Panc1 (cell line): Measurements from ENCODE around the gene EPHB1. TPM values are rescaled to one million over a fixed set of nuclear protein-coding genes. Genes with fewer than 3 reads are reported as not detected.

Experiments used
- ATAC-seq: fragments of 200-7000 bp; cut with Tn5 transposase; 2 replicates; pipeline ENCODE4 v1.9.1; 2020; ENCODE audit warnings: mild to moderate bottlenecking, moderate library complexity
- BruUV-seq: library from RNA; stranded (reverse); fragments of 400-500 nt; replicated peaks from 2 replicates; lab custom pipeline; 2021; lab: Mats Ljungman, UMichigan
- CTCF ChIA-PET: fragments of 300-600 bp; sonication (Branson Sonifier 250); formaldehyde crosslinking; loops from one replicate; lab custom pipeline; 2022; ENCODE audit warnings: antibody characterized with exemption; lab: Charles Lee
- POLR2A ChIA-PET: fragments of 300-600 bp; sonication (Branson Sonifier 250); formaldehyde crosslinking; loops from one replicate; lab custom pipeline; 2022; ENCODE audit warnings: antibody characterized with exemption; lab: Charles Lee
- DNase-seq: peaks from one replicate; pipeline ENCODE4 v3.0.0-alpha.2; 2010; ENCODE audit warnings: low read depth, low spot score
- H3K27ac ChIP-seq: 2 replicates; pipeline ENCODE4 v1.5.1; 2011; ENCODE audit warnings: mild to moderate bottlenecking, low read length, inconsistent platforms
- H3K27me3 ChIP-seq: fragments of 200-500 bp; sonication (Bioruptor generic); 2 replicates; pipeline ENCODE4 v1.6.0; 2014; ENCODE audit warnings: low read length, inconsistent platforms; ENCODE audit not compliant: control insufficient read depth, insufficient read depth
- H3K36me3 ChIP-seq: fragments of 200-500 bp; sonication (Bioruptor generic); 2 replicates; pipeline ENCODE4 v1.5.1; 2014; ENCODE audit warnings: inconsistent platforms, mild to moderate bottlenecking, low read length, moderate library complexity; ENCODE audit not compliant: control insufficient read depth, insufficient read depth
- H3K4me1 ChIP-seq: 2 replicates; pipeline ENCODE4 v1.5.1; 2011; ENCODE audit warnings: inconsistent platforms, mild to moderate bottlenecking, low read length, moderate library complexity; ENCODE audit not compliant: control insufficient read depth, insufficient read depth
- H3K4me3 ChIP-seq, 2 experiments: 2 replicates each; pipeline ENCODE4 v1.5.1; 2011 to 2012; ENCODE audit warnings: low read depth in 2 of 2, low read length in 2 of 2, mild to moderate bottlenecking in 2 of 2, inconsistent platforms in 1 of 2, moderate library complexity in 1 of 2
- H3K9me3 ChIP-seq: fragments of 200-500 bp; sonication (Bioruptor generic); 2 replicates; pipeline ENCODE4 v1.5.1; 2014; ENCODE audit warnings: low read depth, mild to moderate bottlenecking, inconsistent platforms, low read length, moderate library complexity; ENCODE audit not compliant: control insufficient read depth, insufficient read depth
- CTCF ChIP-seq: fragments of 450-650 bp; IDR thresholded peaks from 2 replicates; pipeline ENCODE4 v1.5.1; 2017; ENCODE audit warnings: mild to moderate bottlenecking
- POLR2AphosphoS5 ChIP-seq: IDR thresholded peaks from 2 replicates; pipeline ENCODE4 v1.6.1; 2012; ENCODE audit warnings: mild to moderate bottlenecking, low read depth, low read length, moderate library complexity
- SIN3A ChIP-seq: IDR thresholded peaks from 2 replicates; pipeline ENCODE4 v1.6.1; 2012; ENCODE audit warnings: low read depth, mild to moderate bottlenecking, low read length, moderate library complexity, borderline replicate concordance; ENCODE audit not compliant: insufficient read depth
- TCF7L2 ChIP-seq: IDR thresholded peaks from 2 replicates; pipeline ENCODE4 v1.6.1; 2011; ENCODE audit warnings: mild to moderate bottlenecking, low read depth, low read length, inconsistent platforms
- in situ Hi-C: cut with HindIII; loops from 2 replicates; pipeline ENCODE4 v1.10.0; 2016; ENCODE audit warnings: low sequenced_read_pairs, low pct_unique_long_range_greater_than_20kb
- intact Hi-C: fragments of 100-400 bp; cut with micrococcal nuclease; formaldehyde crosslinking; loops from one replicate; pipeline ENCODE4 v1.10.0; 2022; ENCODE audit not compliant: unreplicated experiment
- total RNA-seq: library from RNA; stranded (reverse); gene quantifications from one replicate; pipeline ENCODE4 v1.2.1, GENCODE V29; 2021; ENCODE audit not compliant: unreplicated experiment
- TF ChIP-seq, protein P1 (sequence below), 2 experiments: IDR thresholded peaks; 2 replicates each; pipeline ENCODE4 v1.6.1; 2011 to 2012; ENCODE audit warnings: low read depth in 2 of 2, control low read depth in 1 of 2, low read length in 1 of 2, mild to moderate bottlenecking in 1 of 2, moderate library complexity in 1 of 2; ENCODE audit not compliant: insufficient read depth in 1 of 2

Gene EPHB1
- total RNA-seq, 1 experiment from 2014 or later = 0.46 TPM

- no peak for DNase-seq
- ChIA-PET CTCF (no interaction called here), POLR2A (no interaction called here)
- BruUV-seq = no TSS peak
- intact Hi-C loops = no loop called here
- Histone ChIP-seq H3K4me1 (no peaks in the 10 kb centered on the region), H3K9me3 (no peaks in the 10 kb centered on the region), H3K27me3 (no peaks in the 10 kb centered on the region), H3K36me3 (no peaks in the 10 kb centered on the region), H3K27ac (no peak overlapping the region), H3K4me3 (no peak overlapping the region)
- TF ChIP-seq, protein P1, sequence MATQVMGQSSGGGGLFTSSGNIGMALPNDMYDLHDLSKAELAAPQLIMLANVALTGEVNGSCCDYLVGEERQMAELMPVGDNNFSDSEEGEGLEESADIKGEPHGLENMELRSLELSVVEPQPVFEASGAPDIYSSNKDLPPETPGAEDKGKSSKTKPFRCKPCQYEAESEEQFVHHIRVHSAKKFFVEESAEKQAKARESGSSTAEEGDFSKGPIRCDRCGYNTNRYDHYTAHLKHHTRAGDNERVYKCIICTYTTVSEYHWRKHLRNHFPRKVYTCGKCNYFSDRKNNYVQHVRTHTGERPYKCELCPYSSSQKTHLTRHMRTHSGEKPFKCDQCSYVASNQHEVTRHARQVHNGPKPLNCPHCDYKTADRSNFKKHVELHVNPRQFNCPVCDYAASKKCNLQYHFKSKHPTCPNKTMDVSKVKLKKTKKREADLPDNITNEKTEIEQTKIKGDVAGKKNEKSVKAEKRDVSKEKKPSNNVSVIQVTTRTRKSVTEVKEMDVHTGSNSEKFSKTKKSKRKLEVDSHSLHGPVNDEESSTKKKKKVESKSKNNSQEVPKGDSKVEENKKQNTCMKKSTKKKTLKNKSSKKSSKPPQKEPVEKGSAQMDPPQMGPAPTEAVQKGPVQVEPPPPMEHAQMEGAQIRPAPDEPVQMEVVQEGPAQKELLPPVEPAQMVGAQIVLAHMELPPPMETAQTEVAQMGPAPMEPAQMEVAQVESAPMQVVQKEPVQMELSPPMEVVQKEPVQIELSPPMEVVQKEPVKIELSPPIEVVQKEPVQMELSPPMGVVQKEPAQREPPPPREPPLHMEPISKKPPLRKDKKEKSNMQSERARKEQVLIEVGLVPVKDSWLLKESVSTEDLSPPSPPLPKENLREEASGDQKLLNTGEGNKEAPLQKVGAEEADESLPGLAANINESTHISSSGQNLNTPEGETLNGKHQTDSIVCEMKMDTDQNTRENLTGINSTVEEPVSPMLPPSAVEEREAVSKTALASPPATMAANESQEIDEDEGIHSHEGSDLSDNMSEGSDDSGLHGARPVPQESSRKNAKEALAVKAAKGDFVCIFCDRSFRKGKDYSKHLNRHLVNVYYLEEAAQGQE (IDR thresholded peaks at IDR 0.05; ENCODE audit: insufficient read depth in 1 of 2, low read depth in 2 of 2, low read length in 1 of 2) = no peak
- TF ChIP-seq CTCF = no peak
- TF ChIP-seq SIN3A = no peak
- no peak for TF ChIP-seq TCF7L2
- no peak for TF ChIP-seq POLR2AphosphoS5
- no peak for ATAC-seq
- in situ Hi-C loops = no loop called here
Measured at GRCh38 chr3:134857356-134857755, 62.3 kb downstream of the EPHB1 start.

- ChIA-PET POLR2A (no interaction called here), CTCF (no interaction called here)
- intact Hi-C loops = no loop called here
- BruUV-seq = no TSS peak
- Histone ChIP-seq H3K36me3 (no peaks in the 10 kb centered on the region), H3K4me1 (no peaks in the 10 kb centered on the region), H3K27ac (no peak overlapping the region), H3K27me3 (no peaks in the 10 kb centered on the region), H3K9me3 (no peaks in the 10 kb centered on the region), H3K4me3 (no peak overlapping the region)
- in situ Hi-C loops = no loop called here
- ATAC-seq = no peak
- TF ChIP-seq CTCF (no peak), TCF7L2 (no peak), POLR2AphosphoS5 (no peak), SIN3A (no peak)
- TF ChIP-seq, protein P1 (IDR thresholded peaks at IDR 0.05; ENCODE audit: insufficient read depth in 1 of 2, low read depth in 2 of 2, low read length in 1 of 2) = no peak
- DNase-seq = no peak
Measured at GRCh38 chr3:134857776-134858362, 62.8 kb downstream of the EPHB1 start.
